ENCODE data around the gene YWHAQ. TPM values are rescaled to one million over a fixed set of nuclear protein-coding genes. Genes with fewer than 3 reads are reported as not detected.

The YWHAQ gene
- polyA plus RNA-seq, 2 of the 4 experiments (the other 2 are of a cell fraction): 661 to 833 TPM

DNA sequence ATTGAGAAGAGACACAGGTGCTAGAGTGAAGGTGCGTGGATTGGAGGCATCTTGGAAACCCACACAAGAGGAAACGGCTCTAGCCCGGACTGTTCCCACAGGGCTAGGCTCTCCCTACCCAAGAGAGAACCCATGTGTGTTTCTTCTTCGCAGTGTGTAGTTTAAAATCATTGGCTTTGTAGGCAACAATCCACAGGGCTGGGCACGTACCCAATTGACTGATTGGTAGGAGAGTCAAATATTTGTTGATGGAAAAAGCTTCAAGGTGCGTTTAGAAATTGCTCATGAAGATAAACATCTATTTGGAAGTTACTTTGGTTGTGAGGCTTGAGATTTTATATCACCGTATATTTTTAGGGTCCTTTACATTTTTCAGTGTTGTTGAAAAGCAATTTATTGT, 13.2 kb upstream of the YWHAQ start:
- no peak overlapping the region for H3K4me3 ChIP-seq
- no peak overlapping the region for H3K4me2 ChIP-seq
- WGBS (ENCODE audit: missing lambda C conversion rate): 83% methylated on average over 7 of the region's 7 CpGs
- ChIA-PET POLR2A (interaction anchor here (2.4 kb wide), 1 partner anchor 13 kb away, joined by 5 read pairs; the partner anchor contains the start of gene YWHAQ), CTCF (interaction anchor here (1.0 kb wide), 2 partner anchors 83 to 126 kb away, joined by 3 read pairs; no protein-coding TSS in a partner anchor)
- DNase-seq (ENCODE audit: low read depth in 1 of 2, low spot score in 1 of 2) (no peak), ATAC-seq (no peak), FAIRE-seq (no peak)
- TF ChIP-seq BHLHE40 (IDR thresholded peaks at IDR 0.05; ENCODE audit: low read depth, low read length) (no peak), PHF8 (IDR thresholded peaks at IDR 0.05; ENCODE audit: borderline replicate concordance, low read depth) (no peak), HEYL (CRISPR knock-in tag; IDR thresholded peaks at IDR 0.05) (no peak), EP300 (IDR thresholded peaks at IDR 0.05) (no peak), NR3C1 (IDR thresholded peaks at IDR 0.05) (no peak), RCOR1 (IDR thresholded peaks at IDR 0.05; ENCODE audit: low read depth, low read length) (no peak), NPAS2 (CRISPR knock-in tag; IDR thresholded peaks at IDR 0.05; ENCODE audit: borderline replicate concordance) (no peak), HOXB5 (CRISPR knock-in tag; IDR thresholded peaks at IDR 0.05) (no peak), ZSCAN20 (CRISPR knock-in tag; IDR thresholded peaks at IDR 0.05) (no peak), RAD21 (conservative IDR thresholded peaks at IDR 0.05 in 1 of 2, IDR thresholded peaks at IDR 0.05 in 1 of 2) (no peak), KDM5A (IDR thresholded peaks at IDR 0.05) (no peak), KDM1A (IDR thresholded peaks at IDR 0.05; ENCODE audit: low read depth) (no peak), RARB (CRISPR knock-in tag; IDR thresholded peaks at IDR 0.05) (no peak), ESRRA (IDR thresholded peaks at IDR 0.05; ENCODE audit: borderline replicate concordance, low read length) (no peak), RNF2 (IDR thresholded peaks at IDR 0.05; ENCODE audit: borderline replicate concordance, low read depth) (no peak), CBX2 (IDR thresholded peaks at IDR 0.05; ENCODE audit: borderline replicate concordance, low read depth) (no peak), MYC (IDR thresholded peaks at IDR 0.05; ENCODE audit: borderline replicate concordance, low read length) (no peak), ZNF302 (CRISPR knock-in tag; IDR thresholded peaks at IDR 0.05) (no peak)
- TF ChIP-seq, protein P1, sequence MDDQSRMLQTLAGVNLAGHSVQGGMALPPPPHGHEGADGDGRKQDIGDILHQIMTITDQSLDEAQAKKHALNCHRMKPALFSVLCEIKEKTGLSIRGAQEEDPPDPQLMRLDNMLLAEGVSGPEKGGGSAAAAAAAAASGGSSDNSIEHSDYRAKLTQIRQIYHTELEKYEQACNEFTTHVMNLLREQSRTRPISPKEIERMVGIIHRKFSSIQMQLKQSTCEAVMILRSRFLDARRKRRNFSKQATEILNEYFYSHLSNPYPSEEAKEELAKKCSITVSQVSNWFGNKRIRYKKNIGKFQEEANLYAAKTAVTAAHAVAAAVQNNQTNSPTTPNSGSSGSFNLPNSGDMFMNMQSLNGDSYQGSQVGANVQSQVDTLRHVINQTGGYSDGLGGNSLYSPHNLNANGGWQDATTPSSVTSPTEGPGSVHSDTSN (IDR thresholded peaks at IDR 0.05): no peak
- H3K4me1 ChIP-seq: peaks cover 25% of the 10 kb centered on the region
- H3K27ac ChIP-seq: no peak overlapping the region; a peak in 1 of 6 replicates
- H3K9me3 ChIP-seq: no peaks in the 10 kb centered on the region

DNA sequence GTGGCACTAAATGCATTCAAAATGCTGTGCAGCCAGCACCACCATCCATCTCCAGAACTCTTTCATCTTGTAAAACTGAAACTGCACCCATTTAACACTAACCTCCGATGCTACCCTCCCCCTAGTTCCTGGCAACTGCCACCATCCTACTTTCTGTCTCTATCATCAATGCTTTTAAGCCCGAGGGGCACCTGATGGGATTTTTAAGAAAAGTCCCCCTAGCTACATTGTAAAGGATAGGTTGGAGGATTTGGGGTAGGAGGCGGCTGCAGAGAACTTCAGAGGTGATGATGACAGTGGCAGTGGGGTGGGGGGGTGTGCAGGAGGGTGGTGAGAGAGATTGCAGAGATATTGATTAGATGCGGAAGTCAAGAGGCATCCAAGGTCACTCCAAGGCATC, 10.8 kb upstream of the YWHAQ start:
- 64% methylated on average over 4 of the region's 4 CpGs for WGBS (ENCODE audit: missing lambda C conversion rate)
- POLR2A ChIA-PET: interaction anchor here (2.4 kb wide), 1 partner anchor 11 kb away, joined by 5 read pairs; the partner anchor contains the start of gene YWHAQ

More for the DNA sequence above, 10.8 kb upstream of the YWHAQ start:
- no peak for FAIRE-seq
- H3K4me3 ChIP-seq: no peak overlapping the region
- CTCF ChIA-PET: interaction anchor here (6.5 kb wide), 1 partner anchor 129 kb away, joined by 32 read pairs; no protein-coding TSS in a partner anchor
- TF ChIP-seq FOSL2 (IDR thresholded peaks at IDR 0.05) (no peak), FOSL2 (CRISPR knock-in tag; IDR thresholded peaks at IDR 0.05) (no peak), GATA3 (IDR thresholded peaks at IDR 0.05; ENCODE audit: borderline replicate concordance) (no peak), RAD21 (conservative IDR thresholded peaks at IDR 0.05 in 1 of 2, IDR thresholded peaks at IDR 0.05 in 1 of 2) (no peak), CHD2 (IDR thresholded peaks at IDR 0.05; ENCODE audit: low read length, partially characterized antibody) (no peak), SREBF2 (IDR thresholded peaks at IDR 0.05) (no peak), HEYL (CRISPR knock-in tag; IDR thresholded peaks at IDR 0.05) (no peak), ZNF302 (CRISPR knock-in tag; IDR thresholded peaks at IDR 0.05) (no peak)
- TF ChIP-seq, protein P2, sequence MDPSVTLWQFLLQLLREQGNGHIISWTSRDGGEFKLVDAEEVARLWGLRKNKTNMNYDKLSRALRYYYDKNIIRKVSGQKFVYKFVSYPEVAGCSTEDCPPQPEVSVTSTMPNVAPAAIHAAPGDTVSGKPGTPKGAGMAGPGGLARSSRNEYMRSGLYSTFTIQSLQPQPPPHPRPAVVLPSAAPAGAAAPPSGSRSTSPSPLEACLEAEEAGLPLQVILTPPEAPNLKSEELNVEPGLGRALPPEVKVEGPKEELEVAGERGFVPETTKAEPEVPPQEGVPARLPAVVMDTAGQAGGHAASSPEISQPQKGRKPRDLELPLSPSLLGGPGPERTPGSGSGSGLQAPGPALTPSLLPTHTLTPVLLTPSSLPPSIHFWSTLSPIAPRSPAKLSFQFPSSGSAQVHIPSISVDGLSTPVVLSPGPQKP (IDR thresholded peaks at IDR 0.05; ENCODE audit: low read depth, low read length): no peak
- TF ChIP-seq, protein P3, sequence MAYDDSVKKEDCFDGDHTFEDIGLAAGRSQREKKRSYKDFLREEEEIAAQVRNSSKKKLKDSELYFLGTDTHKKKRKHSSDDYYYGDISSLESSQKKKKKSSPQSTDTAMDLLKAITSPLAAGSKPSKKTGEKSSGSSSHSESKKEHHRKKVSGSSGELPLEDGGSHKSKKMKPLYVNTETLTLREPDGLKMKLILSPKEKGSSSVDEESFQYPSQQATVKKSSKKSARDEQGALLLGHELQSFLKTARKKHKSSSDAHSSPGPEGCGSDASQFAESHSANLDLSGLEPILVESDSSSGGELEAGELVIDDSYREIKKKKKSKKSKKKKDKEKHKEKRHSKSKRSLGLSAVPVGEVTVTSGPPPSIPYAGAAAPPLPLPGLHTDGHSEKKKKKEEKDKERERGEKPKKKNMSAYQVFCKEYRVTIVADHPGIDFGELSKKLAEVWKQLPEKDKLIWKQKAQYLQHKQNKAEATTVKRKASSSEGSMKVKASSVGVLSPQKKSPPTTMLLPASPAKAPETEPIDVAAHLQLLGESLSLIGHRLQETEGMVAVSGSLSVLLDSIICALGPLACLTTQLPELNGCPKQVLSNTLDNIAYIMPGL (CRISPR knock-in tag; IDR thresholded peaks at IDR 0.05; ENCODE audit: borderline replicate concordance): no peak
- H3K4me2 ChIP-seq: no peak overlapping the region
- peaks cover 45% of the 10 kb centered on the region for H3K4me1 ChIP-seq
- no peaks in the 10 kb centered on the region for H3K9me3 ChIP-seq
- H3K27ac ChIP-seq: peak overlapping the region; percentile 25 to 70; a peak in 1 of 6 replicates
- DNase-seq (ENCODE audit: low read depth in 1 of 2, low spot score in 1 of 2): no peak
- ATAC-seq: no peak
